HepG2 (cell line): Measurements from ENCODE around the gene APOLD1. TPM values are rescaled to one million over a fixed set of nuclear protein-coding genes. Genes with fewer than 3 reads are reported as not detected.

ENCODE experiments used
- ATAC-seq: fragments of 200-7000 bp; cut with Tn5 transposase; 3 replicates; pipeline ENCODE4 v1.9.1; 2020; ENCODE audit warnings: mild to moderate bottlenecking, moderate library complexity
- BruUV-seq: library from RNA; stranded (reverse); fragments of 400-500 nt; replicated peaks from 2 replicates; lab custom pipeline; 2021; lab: Mats Ljungman, UMichigan
- CTCF ChIA-PET: fragments of 300-600 bp; formaldehyde crosslinking; extraction: SDS; loops from one replicate; lab custom pipeline; 2021; ENCODE audit warnings: low total read pairs, inconsistent platforms, low intra/inter-chr PET ratio; lab: Yijun Ruan, JAX
- POLR2A ChIA-PET: fragments of 350-600 bp; sonication (Branson Sonifier 250); formaldehyde crosslinking; loops from one replicate; lab custom pipeline; 2020; ENCODE audit warnings: antibody characterized with exemption, inconsistent platforms; lab: Yijun Ruan, JAX
- DNase-seq: peaks from one replicate; pipeline ENCODE4 v3.0.0-alpha.2; 2015; ENCODE audit warnings: low spot score
- FAIRE-seq: peaks from 3 replicates; lab custom pipeline; 2011; peaks lifted over from hg19 to GRCh38; lab: Jason Lieb, UNC
- H2AFZ ChIP-seq: one replicate; pipeline ENCODE4 v1.6.1; 2011; ENCODE audit warnings: low read length, inconsistent platforms
- H3K27ac ChIP-seq: fragments of 300-600 bp; 3 replicates; pipeline ENCODE4 v1.8.0; 2011; ENCODE audit warnings: mixed run types, mild to moderate bottlenecking, mixed read lengths, low read length, inconsistent platforms; ENCODE audit not compliant: insufficient read depth; ENCODE audit errors: extremely low read length
- H3K27me3 ChIP-seq, 2 experiments: fragments of 200-600 bp in 1 of 2; 2 replicates in 1 of 2; 3 replicates in 1 of 2; pipeline versions ENCODE4 v1.6.0 to v1.8.0; 2011; ENCODE audit warnings: low read length in 2 of 2, mild to moderate bottlenecking in 2 of 2, moderate library complexity in 2 of 2, inconsistent platforms in 1 of 2; ENCODE audit not compliant: insufficient read depth in 2 of 2, control insufficient read depth in 1 of 2
- H3K36me3 ChIP-seq, 2 experiments: fragments of 200-600 bp in 1 of 2; replicated peaks in 1 of 2; 2 replicates in 1 of 2; 3 replicates in 1 of 2; pipeline versions ENCODE4 v1.5.1 to v1.8.0; 2011; ENCODE audit warnings: low read length in 2 of 2, inconsistent platforms in 1 of 2; ENCODE audit not compliant: insufficient read depth in 2 of 2, control insufficient read depth in 1 of 2
- H3K4me1 ChIP-seq: 2 replicates; pipeline ENCODE4 v1.5.1; 2012; ENCODE audit warnings: low read length, inconsistent platforms; ENCODE audit not compliant: insufficient read depth
- H3K4me2 ChIP-seq: 2 replicates; pipeline ENCODE4 v1.6.0; 2011; ENCODE audit warnings: low read depth, low read length, inconsistent platforms
- H3K4me3 ChIP-seq, 3 experiments: fragments of 200-600 bp in 1 of 3; sonication (generic), shearing (Covaris generic) in 1 of 3; replicated peaks in 1 of 3; 2 replicates each; pipeline ENCODE4 v1.5.1; 2011 to 2016; ENCODE audit warnings: low read length in 3 of 3, inconsistent platforms in 2 of 3, low read depth in 2 of 3, mild to moderate bottlenecking in 2 of 3, control low read depth in 1 of 3, mixed read lengths in 1 of 3; ENCODE audit not compliant: insufficient read depth in 1 of 3
- H3K79me2 ChIP-seq: one replicate; pipeline ENCODE4 v1.6.1; 2011; ENCODE audit warnings: low read length, inconsistent platforms; ENCODE audit not compliant: insufficient read depth
- H3K9ac ChIP-seq: 2 replicates; pipeline ENCODE4 v1.6.0; 2011; ENCODE audit warnings: mild to moderate bottlenecking, low read depth, low read length, inconsistent platforms; ENCODE audit not compliant: insufficient read depth
- H3K9me3 ChIP-seq: 2 replicates; pipeline ENCODE4 v1.5.1; 2012; ENCODE audit warnings: mild to moderate bottlenecking, low read length
- H4K20me1 ChIP-seq: 2 replicates; pipeline ENCODE4 v1.6.0; 2011; ENCODE audit warnings: inconsistent platforms, mild to moderate bottlenecking, low read length, moderate library complexity; ENCODE audit not compliant: insufficient read depth
- BCL3 ChIP-seq: sonication (generic); formaldehyde crosslinking; IDR thresholded peaks from 2 replicates; pipeline ENCODE4 v1.5.1; 2020; ENCODE audit warnings: mild to moderate bottlenecking, missing genetic modification reagents, moderate library complexity
- KAT2B ChIP-seq: fragments of 150-350 bp; IDR thresholded peaks from 2 replicates; pipeline ENCODE4 v1.6.1; 2014; ENCODE audit warnings: low read depth, low read length, borderline replicate concordance
- NFE2 ChIP-seq: sonication (generic); formaldehyde crosslinking; IDR thresholded peaks from 2 replicates; pipeline ENCODE4 v1.4.0; 2020; ENCODE audit warnings: missing genetic modification reagents
- PCBP1 ChIP-seq: fragments of 200-400 bp; formaldehyde crosslinking; IDR thresholded peaks from 2 replicates; pipeline ENCODE4 v1.6.1; 2017; ENCODE audit warnings: mild to moderate bottlenecking, low read depth, low read length, borderline replicate concordance
- PLSCR1 ChIP-seq: sonication (generic); formaldehyde crosslinking; IDR thresholded peaks from 2 replicates; pipeline ENCODE4 v1.5.0; 2020; ENCODE audit warnings: missing genetic modification reagents, mild to moderate bottlenecking, borderline replicate concordance
- RARG ChIP-seq: sonication (generic); formaldehyde crosslinking; IDR thresholded peaks from 2 replicates; pipeline ENCODE4 v1.4.0; 2020; ENCODE audit warnings: low read depth, mild to moderate bottlenecking, missing genetic modification reagents
- SNAPC2 ChIP-seq: sonication (generic); formaldehyde crosslinking; IDR thresholded peaks from 2 replicates; pipeline ENCODE4 v1.8.1; 2022; ENCODE audit warnings: mild to moderate bottlenecking, missing genetic modification reagents
- ZFP82 ChIP-seq: sonication (generic); formaldehyde crosslinking; IDR thresholded peaks from 2 replicates; pipeline ENCODE4 v1.5.1; 2020; ENCODE audit warnings: mild to moderate bottlenecking, missing genetic modification reagents, borderline replicate concordance
- WGBS: methylation state at CpG from one replicate; pipeline ENCODE4 v1.1.6; 2017; ENCODE audit warnings: low lambda C conversion rate; 5-methylcytosine and 5-hydroxymethylcytosine counted together
- in situ Hi-C: cut with HindIII; loops from 2 replicates; pipeline ENCODE4 v1.10.0; 2017; ENCODE audit warnings: low pct_unique_long_range_greater_than_20kb; ENCODE audit not compliant: extremely low pct_ligation_motif_present
- intact Hi-C: fragments of 100-400 bp; cut with micrococcal nuclease; formaldehyde crosslinking; loops from one replicate; pipeline ENCODE4 v1.10.0; 2022; ENCODE audit not compliant: unreplicated experiment
- polyA plus RNA-seq, 8 experiments: library from polyadenylated mRNA; depleted of rRNA in 3 of 8; stranded (reverse) in 7 of 8; unstranded in 1 of 8; fragments of >200 nt; fragmentation: Illumina TruSeq in 4 of 8; extraction: Trizol in 4 of 8; gene quantifications; 2 replicates each; pipeline versions ENCODE4 v1.2.1 to v1.2.3, GENCODE V29; 2011 to 2016; ENCODE audit warnings: low read depth in 4 of 8, missing spikeins in 1 of 8, mixed read lengths in 1 of 8; ENCODE audit not compliant: insufficient read depth in 1 of 8
- total RNA-seq, 5 experiments: library from RNA; depleted of rRNA; stranded (reverse); fragments of >200 nt; fragmentation: Illumina TruSeq; extraction: Trizol; gene quantifications; 2 replicates each; pipeline ENCODE4 v1.2.3, GENCODE V29; 2016; ENCODE audit warnings: low read depth in 1 of 5

APOLD1 gene
- total and polyA plus RNA-seq, 2 of the 13 experiments (the other 11 are each of a cell fraction or from before 2014, with no cell fraction given) = 0.20 to 0.84 TPM

- TF ChIP-seq KAT2B (no peak), NFE2 (CRISPR knock-in tag) (no peak), ZFP82 (no peak), BCL3 (CRISPR knock-in tag) (no peak), PCBP1 (no peak), SNAPC2 (CRISPR knock-in tag) (no peak), PLSCR1 (CRISPR knock-in tag) (no peak)
Observed at GRCh38 chr12:12747278-12747677, 38.2 kb upstream of the APOLD1 start (continued).

GRCh38 chr12:12748044-12748443 is 37.4 kb upstream of the APOLD1 start:
- H3K27ac ChIP-seq = no peak overlapping the region
- CTCF ChIA-PET = no interaction called here
- no TSS peak for BruUV-seq
- FAIRE-seq = no peak
- in situ Hi-C loops = no loop called here
- TF ChIP-seq RARG (CRISPR knock-in tag) = no peak
- TF ChIP-seq, all 625 proteins: peak for 0
- H3K79me2 ChIP-seq = no peaks in the 10 kb centered on the region
- no peak overlapping the region for H2AFZ ChIP-seq
- no peak overlapping the region for H3K4me2 ChIP-seq
- ATAC-seq (no peak), DNase-seq (no peak)
- H3K27me3 ChIP-seq = no peaks in the 10 kb centered on the region
- H3K9me3 ChIP-seq = no peaks in the 10 kb centered on the region
- intact Hi-C loops = no loop called here
- H3K4me3 ChIP-seq = no peak overlapping the region
- H3K9ac ChIP-seq = no peak overlapping the region
- POLR2A ChIA-PET = no interaction called here
- WGBS = 50% methylated on average over 3 of the region's 3 CpGs
- H4K20me1 ChIP-seq = no peaks in the 10 kb centered on the region
- peaks cover 26% of the 10 kb centered on the region; the same call in 1 of the 2 replicates for H3K4me1 ChIP-seq
- no peaks in the 10 kb centered on the region for H3K36me3 ChIP-seq
